K562 (cell line): ENCODE measurements around the gene MICU1. TPM values are rescaled to one million over a fixed set of nuclear protein-coding genes. Genes with fewer than 3 reads are reported as not detected.
A peak's percentile ranks its signal among the peaks of the same experiment; 100 is the strongest.

Source experiments
- EGR1 ChIP-seq: fragments of 450-650 bp; conservative IDR thresholded peaks from 2 replicates; pipeline ENCODE4 v1.6.1; 2017; ENCODE audit warnings: mild to moderate bottlenecking
- ERF ChIP-seq: fragments of 450-650 bp; formaldehyde crosslinking; IDR thresholded peaks from 2 replicates; pipeline ENCODE4 v1.4.0; 2020; ENCODE audit warnings: mild to moderate bottlenecking, mixed read lengths
- GATAD2A ChIP-seq: fragments of 450-650 bp; IDR thresholded peaks from 2 replicates; pipeline ENCODE4 v1.6.1; 2017
- HDAC6 ChIP-seq: IDR thresholded peaks from 2 replicates; pipeline ENCODE4 v1.6.1; 2012; ENCODE audit warnings: low read depth, mild to moderate bottlenecking, control low read depth, inconsistent platforms, low read length, moderate library complexity
- HMGXB4 ChIP-seq: sonication (generic); formaldehyde crosslinking; IDR thresholded peaks from 2 replicates; pipeline ENCODE4 v1.8.1; 2023; ENCODE audit warnings: mild to moderate bottlenecking, missing genetic modification reagents
- ILF3 ChIP-seq: fragments of 450-650 bp; IDR thresholded peaks from 2 replicates; pipeline ENCODE4 v1.6.1; 2018; ENCODE audit warnings: antibody characterized with exemption, mild to moderate bottlenecking, moderate library complexity, borderline replicate concordance
- JUNB ChIP-seq: fragments of 450-650 bp; formaldehyde crosslinking; conservative IDR thresholded peaks from 2 replicates; pipeline ENCODE4 v1.4.0; 2020; ENCODE audit warnings: mild to moderate bottlenecking
- MEIS2 ChIP-seq: fragments of 450-650 bp; IDR thresholded peaks from 2 replicates; pipeline ENCODE4 v1.6.1; 2014; ENCODE audit warnings: mild to moderate bottlenecking; ENCODE audit not compliant: partially characterized antibody
- MXI1 ChIP-seq: IDR thresholded peaks from 2 replicates; pipeline ENCODE4 v1.6.1; 2011; ENCODE audit warnings: low read depth, mild to moderate bottlenecking, improper control_type of control experiment, low read length
- PHB ChIP-seq: fragments of 250-450 bp; sonication (Bioruptor Pico); IDR thresholded peaks from 2 replicates; pipeline ENCODE4 v1.5.0; 2021
- RAD21 ChIP-seq, 2 experiments: fragments of 250-450 bp in 1 of 2; fragments of 450-650 bp in 1 of 2; sonication (Bioruptor Pico) in 1 of 2; formaldehyde crosslinking in 1 of 2; IDR thresholded peaks in 1 of 2; conservative IDR thresholded peaks in 1 of 2; 2 replicates each; pipeline versions ENCODE4 v1.4.0 to v1.8.0; 2020 to 2022; ENCODE audit warnings: mild to moderate bottlenecking in 2 of 2, moderate library complexity in 1 of 2
- RCOR1 ChIP-seq, 2 experiments: IDR thresholded peaks; 2 replicates each; pipeline ENCODE4 v1.6.1; 2012; ENCODE audit warnings: low read depth in 2 of 2, low read length in 2 of 2, borderline replicate concordance in 1 of 2, improper control_type of control experiment in 1 of 2
- RFX5 ChIP-seq: IDR thresholded peaks from 2 replicates; pipeline ENCODE4 v1.6.1; 2011; ENCODE audit warnings: low read depth, mild to moderate bottlenecking, improper control_type of control experiment, low read length
- RNF219 ChIP-seq: fragments of 250-450 bp; sonication (Bioruptor Pico); IDR thresholded peaks from 2 replicates; pipeline ENCODE4 v1.5.0; 2022; ENCODE audit warnings: mild to moderate bottlenecking
- SFPQ ChIP-seq: fragments of 200-400 bp; formaldehyde crosslinking; IDR thresholded peaks from 2 replicates; pipeline ENCODE4 v1.6.1; 2017; ENCODE audit warnings: mild to moderate bottlenecking, low read depth, low read length, moderate library complexity
- SIRT6 ChIP-seq: IDR thresholded peaks from one replicate; pipeline ENCODE4 v1.6.1; 2012; ENCODE audit warnings: low read depth, mild to moderate bottlenecking, control low read depth, inconsistent platforms, low read length, moderate library complexity
- SNAPC5 ChIP-seq: fragments of 250-450 bp; sonication (Bioruptor Pico); IDR thresholded peaks from 2 replicates; pipeline ENCODE4 v1.8.0; 2021; ENCODE audit warnings: moderate library complexity, mild to moderate bottlenecking, inconsistent platforms
- SRSF1 ChIP-seq: fragments of 200-400 bp; formaldehyde crosslinking; IDR thresholded peaks from 2 replicates; pipeline ENCODE4 v1.6.1; 2017; ENCODE audit warnings: mild to moderate bottlenecking, low read depth, low read length, moderate library complexity
- TBL1XR1 ChIP-seq, 2 experiments: IDR thresholded peaks; 2 replicates each; pipeline ENCODE4 v1.6.1; 2012; ENCODE audit warnings: improper control_type of control experiment in 2 of 2, low read length in 2 of 2, mild to moderate bottlenecking in 1 of 2
- TRIM24 ChIP-seq, 2 experiments: fragments of 450-650 bp; IDR thresholded peaks; 2 replicates each; pipeline ENCODE4 v1.6.1; 2016
- U2AF1 ChIP-seq: fragments of 200-400 bp; formaldehyde crosslinking; optimal IDR thresholded peaks from 2 replicates; pipeline ENCODE3; 2017; ENCODE audit warnings: mild to moderate bottlenecking, low read depth, low read length, moderate library complexity
- ZBTB1 ChIP-seq: sonication (generic); formaldehyde crosslinking; IDR thresholded peaks from 2 replicates; pipeline ENCODE4 v1.8.1; 2023; ENCODE audit warnings: missing genetic modification reagents, low read depth, mild to moderate bottlenecking, borderline replicate concordance
- ZBTB7A ChIP-seq: IDR thresholded peaks from 2 replicates; pipeline ENCODE4 v1.6.1; 2011; ENCODE audit warnings: low read depth, mild to moderate bottlenecking, low read length, moderate library complexity, borderline replicate concordance; ENCODE audit not compliant: control insufficient read depth
- ZNF384 ChIP-seq: IDR thresholded peaks from 2 replicates; pipeline ENCODE4 v1.6.1; 2012; ENCODE audit warnings: low read depth, low read length, improper control_type of control experiment
- polyA plus RNA-seq, 8 experiments: library from polyadenylated mRNA; depleted of rRNA in 4 of 8; stranded (reverse) in 5 of 8; unstranded in 3 of 8; fragments of >200 nt; fragmentation: Nextera tagmentation in 2 of 8; fragmentation: Illumina TruSeq in 1 of 8; extraction: Ambion mirVana in 2 of 8; extraction: Trizol in 1 of 8; gene quantifications; 2 replicates each; pipeline versions ENCODE4 v1.2.1 to v1.2.3, GENCODE V29; 2011 to 2014; ENCODE audit warnings: inconsistent platforms in 1 of 8, missing spikeins in 1 of 8
- total RNA-seq, 7 experiments: library from RNA; depleted of rRNA in 6 of 7; stranded (reverse); fragments of >200 nt in 6 of 7; fragmentation: Illumina TruSeq in 2 of 7; extraction: Trizol in 2 of 7; gene quantifications; 2 replicates each; pipeline versions ENCODE4 v1.2.1 to v1.2.3, GENCODE V29; 2011 to 2021; ENCODE audit warnings: low replicate concordance in 1 of 7

The MICU1 gene
- total and polyA plus RNA-seq, 9 of the 15 experiments (the other 6 are each of a cell fraction or from before 2014, with no cell fraction given): 29.3 to 76.8 (median 48.4) TPM

- no peak for TF ChIP-seq SFPQ
- TF ChIP-seq ERF (CRISPR knock-in tag): peak; percentile 61; the same call in 1 of the 2 replicates
- TF ChIP-seq SIRT6: no peak
- no peak for TF ChIP-seq TRIM24 (IDR thresholded peaks at IDR 0.05)
- TF ChIP-seq U2AF1: no peak
- TF ChIP-seq ZNF384: 0 out of 2 replicates have a peak, but pooled peaks have one; percentile 40
- TF ChIP-seq RAD21 (CRISPR knock-in tag; conservative IDR thresholded peaks at IDR 0.05 in 1 of 2, IDR thresholded peaks at IDR 0.05 in 1 of 2): peak; percentile 95 to 97
- no peak for TF ChIP-seq TBL1XR1 (IDR thresholded peaks at IDR 0.05; ENCODE audit: low read length in 2 of 2)
- TF ChIP-seq MEIS2: no peak
- peak; percentile 45; the same call in 1 of the 2 replicates for TF ChIP-seq HMGXB4
- no peak for TF ChIP-seq RFX5
- no peak for TF ChIP-seq RNF219
- no peak for TF ChIP-seq ILF3
- 0 out of 2 replicates have a peak, but pooled peaks have one; percentile 32 for TF ChIP-seq ZBTB7A
- no peak for TF ChIP-seq MXI1
- TF ChIP-seq SRSF1: no peak
- TF ChIP-seq GATAD2A: no peak
- TF ChIP-seq EGR1: no peak
- TF ChIP-seq RCOR1 (IDR thresholded peaks at IDR 0.05; ENCODE audit: borderline replicate concordance in 1 of 2, low read depth in 2 of 2, low read length in 2 of 2): peak in 1 of 2 experiments; percentile 70; a peak in 1 of 4 replicates
- no peak for TF ChIP-seq PHB
- no peak for TF ChIP-seq HDAC6
- TF ChIP-seq SNAPC5 (CRISPR knock-in tag): no peak
- no peak for TF ChIP-seq JUNB (CRISPR knock-in tag)
- TF ChIP-seq ZBTB1: no peak
Observed at GRCh38 chr10:72337039-72337629, 288.7 kb downstream of the MICU1 start (continued).
